Fibroblast of peridontal ligament (primary cell): ENCODE measurements around the gene ASCC2.
A peak's percentile ranks its signal among the peaks of the same experiment; 100 is the strongest.
"Not testable (repeated sequence)": the region's sequence is repeated elsewhere in the genome, so short reads cannot be mapped to it uniquely, and the experiment has no call there.

ENCODE experiments used
- DNase-seq: peaks from one replicate; pipeline ENCODE4 v3.0.0-alpha.2; 2010; ENCODE audit errors: extremely low read depth

The ASCC2 gene

DNA sequence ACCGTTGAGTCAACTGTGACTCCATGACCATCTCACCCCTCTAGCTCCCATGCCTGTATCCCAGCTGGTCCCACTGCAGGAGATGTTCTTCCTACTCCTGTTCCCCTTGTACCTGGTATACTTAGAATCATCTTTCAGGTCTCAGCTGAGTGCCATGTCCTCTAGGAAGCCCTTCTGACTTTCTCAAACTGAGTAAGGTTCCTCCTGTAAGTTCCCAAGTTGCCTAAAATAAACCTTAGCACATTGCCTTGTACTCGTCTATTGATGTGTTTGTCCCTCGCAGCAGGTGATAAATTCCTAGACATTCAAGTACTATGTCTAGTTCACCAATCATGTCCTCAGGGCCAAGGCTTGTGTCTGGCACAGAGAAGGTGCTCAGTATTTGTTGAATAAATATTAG is 18.4 kb upstream of the ASCC2 start:
- DNase-seq: no peak

- no peak for DNase-seq
Observed at GRCh38 chr22:29855611-29856181, 17.6 kb upstream of the ASCC2 start.

DNA sequence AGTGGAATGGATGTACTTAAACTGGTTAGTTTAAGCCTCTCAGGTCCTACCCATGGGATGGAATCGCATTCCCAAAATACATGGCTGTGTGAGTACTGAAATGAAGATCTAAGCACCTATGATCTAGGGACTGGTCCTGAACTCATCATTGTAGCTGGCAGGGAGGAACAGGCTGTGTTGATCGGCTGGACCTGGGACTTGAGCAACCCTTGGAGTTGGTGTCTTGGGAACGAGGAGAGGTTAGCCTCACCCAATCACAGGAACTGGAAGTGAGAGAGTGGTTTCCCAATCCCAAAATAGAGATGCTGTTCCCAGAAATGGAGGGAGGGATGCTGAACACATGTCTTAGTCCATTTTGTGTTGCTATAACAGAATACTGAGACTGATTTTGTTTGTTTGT is 16.4 kb upstream of the ASCC2 start:
- DNase-seq: no peak

DNA sequence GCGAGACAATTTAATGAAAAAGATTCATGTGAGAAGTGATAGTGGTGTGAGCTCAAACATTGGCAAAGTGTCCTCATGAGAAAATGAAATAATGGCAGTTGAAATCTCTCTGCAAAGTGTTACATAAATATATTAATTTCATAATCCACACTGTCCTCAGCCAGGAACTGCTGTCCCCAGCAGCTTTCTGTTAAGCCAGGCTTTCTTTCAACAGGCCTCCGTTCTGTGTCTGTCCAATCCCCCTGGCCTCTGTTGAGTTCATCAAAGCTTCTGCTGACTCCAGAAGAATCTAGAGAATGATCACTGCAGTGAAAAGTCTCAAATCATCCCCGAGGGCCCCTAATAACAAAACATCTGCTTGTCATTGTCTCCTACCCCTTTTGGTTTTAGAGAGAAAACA is 10.0 kb upstream of the ASCC2 start:
- no peak for DNase-seq

DNA sequence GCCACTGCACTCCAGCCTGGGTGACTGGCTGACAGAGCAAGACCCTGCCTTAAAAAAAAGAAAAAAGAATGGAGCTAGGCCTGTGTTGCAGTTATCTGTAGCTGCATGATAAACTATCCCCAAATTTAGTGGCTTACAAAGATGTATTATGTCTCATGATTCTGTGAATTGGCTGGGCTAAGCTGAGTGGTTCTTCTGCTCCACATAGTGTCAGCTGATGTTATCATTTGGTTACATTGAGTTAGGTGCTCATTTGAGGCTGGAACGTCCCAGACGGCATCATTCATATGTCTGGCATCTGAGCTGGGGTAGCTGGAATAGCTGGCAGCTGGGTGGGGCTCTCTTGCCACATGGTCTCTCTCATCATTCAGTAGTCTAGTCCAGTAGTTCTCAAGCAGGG is 8.2 kb upstream of the ASCC2 start:
- no peak for DNase-seq

GRCh38 chr22:29842740-29843139 is 4.7 kb upstream of the ASCC2 start:
- peak; percentile 89 for DNase-seq

GRCh38 chr22:29842172-29842571 is 4.1 kb upstream of the ASCC2 start:
- no peak for DNase-seq

DNA sequence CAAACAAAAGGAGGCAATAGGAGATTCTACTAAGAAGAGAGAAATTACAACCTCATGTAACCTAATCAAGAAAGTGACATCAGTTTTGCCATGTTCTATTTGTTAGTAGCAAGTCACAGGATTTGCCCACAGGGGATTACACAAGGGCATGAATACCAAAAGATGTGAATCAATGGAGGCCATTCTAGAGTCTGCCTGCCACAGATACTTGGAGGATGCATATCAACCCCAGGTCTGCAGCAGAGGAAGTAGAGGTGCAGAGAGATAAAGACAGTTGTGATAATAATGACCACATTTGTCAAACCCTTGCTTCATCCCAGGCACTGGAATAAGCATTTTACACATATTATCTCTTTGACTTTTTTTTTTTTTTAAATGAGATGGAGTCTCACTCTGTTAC is 2.4 kb upstream of the ASCC2 start:
- no peak for DNase-seq

DNA sequence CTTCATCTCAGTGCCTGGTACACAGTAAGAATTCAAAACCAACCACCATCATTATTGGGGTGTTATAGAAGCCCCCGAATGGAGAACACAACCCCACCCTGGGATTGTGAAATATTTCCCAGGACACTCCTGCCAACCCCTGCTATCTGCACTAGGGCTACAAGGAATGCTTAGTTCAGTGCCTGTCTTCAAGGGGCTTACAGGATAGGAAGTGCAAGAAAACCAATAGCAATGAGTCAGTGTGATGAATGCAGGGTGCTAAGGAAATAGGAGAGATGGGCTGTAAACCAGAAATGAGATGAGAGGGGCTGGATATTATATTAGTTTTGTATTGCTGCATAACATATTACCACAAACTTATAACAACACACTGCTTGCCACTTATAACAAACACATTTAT is 965 bp upstream of the ASCC2 start:
- DNase-seq: no peak

DNA sequence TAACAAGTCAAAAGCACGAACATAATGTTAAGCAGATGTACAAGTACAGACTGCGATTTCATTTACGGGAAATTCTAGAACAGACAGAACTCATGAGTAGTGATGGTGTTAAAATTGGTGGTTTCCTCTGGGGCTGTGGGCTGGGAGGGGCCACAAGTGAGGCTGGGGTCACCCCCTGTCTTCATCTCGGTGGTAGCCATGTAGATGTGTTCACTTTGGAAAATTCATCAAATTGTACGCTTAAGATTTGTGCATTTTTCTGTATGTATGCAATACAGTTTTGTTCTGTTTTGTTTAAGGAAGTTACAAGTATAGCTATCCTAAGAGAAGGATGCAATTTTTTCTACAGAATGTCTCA is 504 bp upstream of the ASCC2 start:
- no peak for DNase-seq

DNA sequence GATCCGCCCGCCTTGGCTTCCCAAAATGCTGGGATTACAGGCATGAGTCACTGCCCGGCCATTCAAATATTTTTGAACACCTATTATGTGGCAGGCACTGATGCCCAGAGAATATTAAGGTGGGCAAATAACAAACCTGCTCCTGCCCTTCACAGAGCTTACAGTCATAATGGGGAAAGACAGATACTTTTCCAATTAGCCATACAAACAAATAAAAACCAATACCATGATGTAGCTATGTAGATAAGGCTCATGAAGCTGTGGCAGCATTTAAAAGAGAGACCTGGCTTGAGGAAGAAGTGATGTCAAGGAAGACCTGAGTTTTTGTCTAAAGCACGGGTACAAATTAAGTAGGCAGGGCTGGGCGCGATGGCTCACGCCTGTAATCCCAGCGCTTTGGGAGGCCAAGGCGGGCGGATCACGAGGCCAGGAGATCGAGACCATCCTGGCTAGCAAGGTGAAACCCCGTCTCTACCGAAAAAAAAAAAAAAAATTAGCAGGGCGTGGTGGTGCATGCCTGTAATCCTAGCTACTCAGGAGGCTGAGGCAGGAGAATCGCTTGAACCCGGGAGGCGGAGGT is 1.2 kb downstream of the ASCC2 start:
- DNase-seq: not testable (repeated sequence)

GRCh38 chr22:29834046-29834445 is 4.0 kb downstream of the ASCC2 start:
- DNase-seq: no peak

DNA sequence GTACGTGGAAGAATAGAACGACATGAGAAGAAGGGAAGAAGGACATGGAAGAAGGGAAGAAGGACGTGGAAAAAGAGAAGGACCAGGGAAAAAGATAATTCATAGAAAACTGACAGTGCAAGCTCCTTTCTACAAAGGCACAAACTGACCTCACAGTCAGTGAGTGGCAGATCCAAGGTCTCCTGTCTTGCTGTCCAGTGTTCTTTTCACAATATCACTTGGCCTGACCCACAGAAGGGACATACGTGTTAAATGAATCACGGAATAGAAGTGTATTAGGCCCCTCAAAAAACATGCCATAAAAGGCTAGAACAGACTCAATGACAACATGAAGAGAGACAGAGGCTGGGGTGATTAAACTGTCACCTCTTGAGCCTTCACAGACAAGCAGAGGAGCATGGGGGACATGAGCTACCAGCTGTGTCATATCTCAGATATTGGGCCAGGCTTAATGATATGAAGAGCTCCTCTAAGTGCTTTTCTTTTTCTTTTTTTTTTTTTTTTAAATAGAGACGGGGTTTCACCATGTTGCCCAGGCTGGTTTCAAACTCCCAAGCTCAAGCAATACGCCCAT is 4.6 kb downstream of the ASCC2 start:
- no peak for DNase-seq

DNA sequence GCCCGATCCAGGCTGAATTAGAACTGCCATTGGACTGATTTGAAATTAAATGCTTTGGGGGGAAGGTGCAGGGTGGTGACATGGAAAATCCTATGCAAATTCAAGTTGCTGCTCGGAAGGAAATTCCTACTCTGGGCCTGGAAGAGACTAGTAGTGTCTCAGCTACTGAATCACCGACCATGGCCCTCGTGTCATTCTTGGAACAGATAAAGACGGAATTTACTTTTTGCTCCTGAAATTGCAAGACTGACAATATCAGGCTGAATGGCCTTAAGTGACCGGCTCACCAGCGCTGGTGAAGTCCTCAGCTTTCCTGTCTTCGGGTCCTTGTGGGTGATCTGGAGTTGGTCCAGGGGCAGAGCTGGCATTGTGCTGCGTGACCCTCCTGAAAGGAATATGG is 6.1 kb downstream of the ASCC2 start:
- no peak for DNase-seq

DNA sequence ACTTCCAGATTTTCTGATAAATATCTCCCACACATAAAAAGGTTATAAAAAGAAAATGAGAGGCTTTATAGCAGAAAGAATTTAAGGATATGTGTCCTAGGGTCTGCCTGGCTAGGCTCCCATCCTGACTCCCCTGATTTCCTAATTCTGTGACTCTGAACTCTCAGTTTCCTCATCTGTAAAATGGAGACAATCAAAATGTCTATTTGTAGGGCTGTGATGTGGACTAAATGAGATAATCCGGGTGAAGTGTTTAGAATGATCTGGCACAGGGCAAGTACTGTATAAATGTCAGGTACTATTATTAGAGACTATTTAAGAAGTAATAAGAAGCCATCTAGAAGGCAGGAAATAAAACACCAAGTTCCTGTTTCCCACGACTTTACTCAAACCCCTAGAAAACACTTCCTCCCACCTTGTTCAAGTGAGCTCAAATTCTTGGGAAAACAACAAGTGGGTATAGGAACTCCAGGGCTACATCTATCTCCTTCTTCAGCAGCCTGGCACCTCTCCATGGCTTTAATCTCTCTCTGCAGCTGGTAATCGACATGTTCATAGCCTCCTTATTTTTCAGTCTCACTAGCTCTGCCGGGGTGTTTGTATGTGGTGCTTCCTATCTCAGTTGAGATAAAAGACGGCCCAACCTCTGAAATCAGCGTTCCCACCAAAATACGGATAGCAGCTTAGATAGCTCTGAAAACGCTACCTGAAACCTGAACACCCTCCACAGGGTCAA is 6.7 kb downstream of the ASCC2 start:
- no peak for DNase-seq

DNA sequence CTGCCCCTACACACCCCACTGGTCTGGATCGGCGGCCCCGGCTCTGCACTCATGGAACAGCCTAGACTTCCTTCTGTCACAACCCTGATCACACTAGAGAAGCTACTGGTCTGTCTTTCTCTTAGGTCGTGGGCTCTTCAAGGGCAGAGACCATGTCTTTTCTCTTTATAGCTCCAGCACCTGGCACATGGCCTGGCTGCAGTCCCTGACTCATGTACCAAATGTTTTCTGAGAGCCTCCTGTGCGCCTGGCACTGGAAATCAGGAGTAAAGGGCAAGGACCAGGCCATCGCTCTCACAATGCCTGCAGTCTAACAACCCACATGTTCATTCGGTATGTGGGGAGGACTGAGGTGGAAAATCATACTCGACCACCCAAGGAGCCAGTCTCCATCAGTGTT is 7.5 kb downstream of the ASCC2 start:
- DNase-seq: no peak

- DNase-seq: peak; percentile 51
Observed at GRCh38 chr22:29827726-29828125, 10.3 kb downstream of the ASCC2 start.

DNA sequence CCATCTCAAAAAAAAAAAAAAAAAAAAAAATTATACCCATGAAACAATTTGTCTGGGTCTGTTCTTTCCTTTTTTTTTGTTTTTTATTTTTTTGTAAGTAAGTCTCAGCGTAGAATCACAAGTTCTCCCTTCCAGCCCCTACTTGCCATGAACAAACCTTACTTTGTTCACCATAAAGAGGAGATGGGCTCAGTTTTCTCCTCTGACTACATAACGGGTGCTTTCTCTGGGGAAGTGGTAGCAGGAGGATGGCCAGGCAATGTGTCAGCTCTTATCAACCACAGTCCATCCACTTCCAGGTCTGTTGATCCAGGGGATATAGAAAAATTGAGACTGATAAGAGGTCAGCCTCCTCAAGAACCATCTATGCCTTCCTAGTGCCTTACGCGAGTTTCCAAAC is 11.0 kb downstream of the ASCC2 start:
- no peak for DNase-seq

- no peak for DNase-seq
Observed at GRCh38 chr22:29825578-29825977, 12.5 kb downstream of the ASCC2 start.

DNA sequence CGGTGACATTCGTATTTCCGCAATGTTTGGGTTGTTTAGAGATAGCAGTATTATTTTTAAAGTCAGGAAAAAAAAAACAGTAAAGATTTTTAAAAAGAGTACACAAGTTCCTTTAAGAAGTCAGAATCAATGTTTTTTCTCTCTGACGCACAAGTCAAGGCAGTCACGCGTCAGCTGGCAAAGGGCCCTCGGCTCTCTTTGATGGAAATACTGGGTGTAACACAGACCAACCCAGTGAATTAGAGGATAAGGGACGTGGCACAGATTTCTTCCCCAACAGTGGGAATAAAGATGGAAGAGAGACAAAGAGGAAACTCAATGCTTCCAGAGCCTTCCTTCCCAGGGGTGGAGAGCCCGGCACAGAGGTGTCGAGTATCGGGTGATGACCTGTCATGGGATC is 13.4 kb downstream of the ASCC2 start:
- DNase-seq: no peak

DNA sequence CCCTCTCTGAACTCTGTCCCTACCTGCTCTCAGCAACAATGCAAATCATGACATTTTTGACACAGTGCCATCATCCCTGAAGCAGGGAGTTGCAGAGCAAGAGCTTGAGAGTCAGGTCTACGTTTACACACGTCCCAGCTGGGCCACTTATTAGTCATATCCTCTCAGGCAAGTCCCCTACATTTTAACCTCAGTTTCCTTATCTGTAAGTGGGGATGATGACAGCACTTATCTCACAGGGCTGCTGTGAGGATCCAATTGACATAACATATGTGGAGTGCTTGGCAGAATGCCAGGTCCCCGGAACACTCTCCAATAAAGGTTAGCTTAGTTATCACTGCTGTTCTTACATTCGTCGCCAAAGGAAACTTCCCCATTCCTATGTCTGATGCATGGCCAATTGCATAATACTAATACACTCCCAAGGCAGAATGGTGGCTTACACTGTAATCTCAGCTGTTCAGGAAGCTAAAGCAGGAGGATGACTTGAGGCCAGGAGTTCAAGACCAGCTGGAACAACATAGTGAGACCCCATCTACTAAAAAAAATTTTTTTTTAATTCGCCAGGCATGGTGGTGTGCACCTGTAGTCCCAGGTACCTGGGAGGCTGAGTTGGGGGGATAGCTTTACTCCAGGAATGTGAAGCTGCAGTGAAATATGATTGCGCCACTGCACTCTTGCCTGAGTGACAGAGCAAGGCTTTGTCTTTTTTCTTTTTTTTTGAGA is 16.6 kb downstream of the ASCC2 start:
- peak; percentile 61 for DNase-seq

DNA sequence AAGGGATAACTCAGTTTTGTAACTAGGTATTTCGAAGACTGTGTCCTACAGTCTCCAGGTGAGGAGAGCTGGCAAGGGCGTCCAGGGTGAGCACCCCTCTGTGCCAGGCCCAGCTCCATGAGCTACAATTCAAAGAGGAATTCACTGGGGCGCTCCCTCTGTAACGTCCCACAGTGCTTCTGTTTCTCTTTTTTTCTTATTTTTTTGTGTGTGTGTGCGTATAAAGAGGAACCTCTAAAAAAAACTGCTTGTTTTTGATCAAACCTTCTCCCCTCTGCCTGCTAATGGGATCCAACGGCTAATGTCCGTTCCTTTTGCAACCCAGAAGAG is 17.1 kb downstream of the ASCC2 start:
- DNase-seq: no peak

DNA sequence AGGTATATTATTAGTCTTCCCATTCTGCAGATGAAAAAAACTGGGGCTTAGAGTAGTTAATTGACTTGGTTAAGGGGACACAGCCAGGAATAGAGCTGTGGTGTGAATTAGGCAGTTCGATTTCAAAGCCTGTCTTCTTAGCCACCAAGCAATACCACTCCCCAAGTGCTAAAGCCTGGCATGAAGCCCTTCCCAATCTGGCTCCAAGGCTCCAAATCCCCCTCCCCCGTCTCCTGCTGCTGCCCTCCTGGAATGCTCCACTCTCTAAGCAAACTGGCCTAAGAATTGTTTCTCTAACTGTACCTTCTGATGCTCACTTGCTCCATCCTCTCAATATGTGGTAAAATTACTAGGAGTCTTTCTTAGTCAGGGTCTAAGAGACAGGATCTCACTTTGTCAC is 18.6 kb downstream of the ASCC2 start:
- DNase-seq: no peak
